Panc1 (cell line): Measurements from ENCODE around the gene C13orf46. TPM values are rescaled to one million over a fixed set of nuclear protein-coding genes. Genes with fewer than 3 reads are reported as not detected.

ENCODE experiments used
- ATAC-seq: fragments of 200-7000 bp; cut with Tn5 transposase; 2 replicates; pipeline ENCODE4 v1.9.1; 2020; ENCODE audit warnings: mild to moderate bottlenecking, moderate library complexity
- BruUV-seq: library from RNA; stranded (reverse); fragments of 400-500 nt; replicated peaks from 2 replicates; lab custom pipeline; 2021; lab: Mats Ljungman, UMichigan
- CTCF ChIA-PET: fragments of 300-600 bp; sonication (Branson Sonifier 250); formaldehyde crosslinking; loops from one replicate; lab custom pipeline; 2022; ENCODE audit warnings: antibody characterized with exemption; lab: Charles Lee
- POLR2A ChIA-PET: fragments of 300-600 bp; sonication (Branson Sonifier 250); formaldehyde crosslinking; loops from one replicate; lab custom pipeline; 2022; ENCODE audit warnings: antibody characterized with exemption; lab: Charles Lee
- DNase-seq: peaks from one replicate; pipeline ENCODE4 v3.0.0-alpha.2; 2010; ENCODE audit warnings: low read depth, low spot score
- H3K27ac ChIP-seq: 2 replicates; pipeline ENCODE4 v1.5.1; 2011; ENCODE audit warnings: mild to moderate bottlenecking, low read length, inconsistent platforms
- H3K27me3 ChIP-seq: fragments of 200-500 bp; sonication (Bioruptor generic); 2 replicates; pipeline ENCODE4 v1.6.0; 2014; ENCODE audit warnings: low read length, inconsistent platforms; ENCODE audit not compliant: control insufficient read depth, insufficient read depth
- H3K36me3 ChIP-seq: fragments of 200-500 bp; sonication (Bioruptor generic); 2 replicates; pipeline ENCODE4 v1.5.1; 2014; ENCODE audit warnings: inconsistent platforms, mild to moderate bottlenecking, low read length, moderate library complexity; ENCODE audit not compliant: control insufficient read depth, insufficient read depth
- H3K4me1 ChIP-seq: 2 replicates; pipeline ENCODE4 v1.5.1; 2011; ENCODE audit warnings: inconsistent platforms, mild to moderate bottlenecking, low read length, moderate library complexity; ENCODE audit not compliant: control insufficient read depth, insufficient read depth
- H3K4me3 ChIP-seq, 2 experiments: 2 replicates each; pipeline ENCODE4 v1.5.1; 2011 to 2012; ENCODE audit warnings: low read depth in 2 of 2, low read length in 2 of 2, mild to moderate bottlenecking in 2 of 2, inconsistent platforms in 1 of 2, moderate library complexity in 1 of 2
- H3K9me3 ChIP-seq: fragments of 200-500 bp; sonication (Bioruptor generic); 2 replicates; pipeline ENCODE4 v1.5.1; 2014; ENCODE audit warnings: low read depth, mild to moderate bottlenecking, inconsistent platforms, low read length, moderate library complexity; ENCODE audit not compliant: control insufficient read depth, insufficient read depth
- CTCF ChIP-seq: fragments of 450-650 bp; IDR thresholded peaks from 2 replicates; pipeline ENCODE4 v1.5.1; 2017; ENCODE audit warnings: mild to moderate bottlenecking
- POLR2AphosphoS5 ChIP-seq: IDR thresholded peaks from 2 replicates; pipeline ENCODE4 v1.6.1; 2012; ENCODE audit warnings: mild to moderate bottlenecking, low read depth, low read length, moderate library complexity
- SIN3A ChIP-seq: IDR thresholded peaks from 2 replicates; pipeline ENCODE4 v1.6.1; 2012; ENCODE audit warnings: low read depth, mild to moderate bottlenecking, low read length, moderate library complexity, borderline replicate concordance; ENCODE audit not compliant: insufficient read depth
- TCF7L2 ChIP-seq: IDR thresholded peaks from 2 replicates; pipeline ENCODE4 v1.6.1; 2011; ENCODE audit warnings: mild to moderate bottlenecking, low read depth, low read length, inconsistent platforms
- in situ Hi-C: cut with HindIII; loops from 2 replicates; pipeline ENCODE4 v1.10.0; 2016; ENCODE audit warnings: low sequenced_read_pairs, low pct_unique_long_range_greater_than_20kb
- intact Hi-C: fragments of 100-400 bp; cut with micrococcal nuclease; formaldehyde crosslinking; loops from one replicate; pipeline ENCODE4 v1.10.0; 2022; ENCODE audit not compliant: unreplicated experiment
- total RNA-seq: library from RNA; stranded (reverse); gene quantifications from one replicate; pipeline ENCODE4 v1.2.1, GENCODE V29; 2021; ENCODE audit not compliant: unreplicated experiment
- TF ChIP-seq, protein P1 (sequence below), 2 experiments: IDR thresholded peaks; 2 replicates each; pipeline ENCODE4 v1.6.1; 2011 to 2012; ENCODE audit warnings: low read depth in 2 of 2, control low read depth in 1 of 2, low read length in 1 of 2, mild to moderate bottlenecking in 1 of 2, moderate library complexity in 1 of 2; ENCODE audit not compliant: insufficient read depth in 1 of 2

The C13orf46 gene
- total RNA-seq, 1 experiment from 2014 or later: 2.6 TPM

DNA sequence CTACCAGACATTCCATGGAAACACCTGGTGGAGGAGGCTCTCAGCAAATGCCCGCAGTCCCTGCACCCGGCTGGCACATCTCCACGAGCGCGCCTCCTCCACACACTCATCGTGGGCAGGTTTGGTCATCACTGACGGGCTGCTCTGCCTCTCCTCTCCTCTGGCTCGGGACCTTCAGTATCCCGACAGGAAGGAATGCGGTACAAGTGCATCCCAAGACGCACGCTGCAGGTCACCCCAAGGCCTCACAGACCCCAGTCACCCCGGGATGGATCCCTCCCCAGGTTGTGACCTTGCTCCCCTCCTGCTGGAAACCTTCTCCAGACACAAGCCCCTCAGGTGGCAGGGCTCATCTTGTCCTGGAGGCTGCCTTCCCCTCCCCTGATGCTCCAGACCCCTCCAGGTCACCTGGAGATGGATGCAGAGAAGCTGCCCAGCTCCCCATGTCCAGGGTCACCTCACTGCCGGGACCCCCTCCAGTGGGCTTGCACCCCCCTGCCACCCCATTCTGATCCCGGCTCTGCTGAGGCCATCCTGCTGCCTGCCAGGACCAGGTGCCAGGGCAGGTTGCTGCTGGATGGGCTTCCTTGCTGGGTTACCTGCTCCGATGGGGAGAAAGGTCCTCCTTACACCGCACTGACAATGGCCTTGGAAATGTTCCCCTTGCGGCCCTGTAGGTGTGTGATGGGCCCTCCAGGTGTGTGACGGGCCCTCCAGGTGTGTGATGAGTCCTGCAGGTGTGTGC is 29.9 kb downstream of the C13orf46 start:
- Histone ChIP-seq H3K27ac (no peak overlapping the region), H3K27me3 (no peaks in the 10 kb centered on the region), H3K36me3 (no peaks in the 10 kb centered on the region), H3K4me3 (no peak overlapping the region), H3K9me3 (no peaks in the 10 kb centered on the region), H3K4me1 (no peaks in the 10 kb centered on the region)
- DNase-seq: no peak
- POLR2A ChIA-PET: no interaction called here
- in situ Hi-C loops (no loop called here), intact Hi-C loops (no loop called here)
- BruUV-seq: no TSS peak
- ATAC-seq: no peak
- TF ChIP-seq POLR2AphosphoS5 (no peak), SIN3A (no peak), CTCF (no peak), TCF7L2 (no peak)
- TF ChIP-seq, protein P1, sequence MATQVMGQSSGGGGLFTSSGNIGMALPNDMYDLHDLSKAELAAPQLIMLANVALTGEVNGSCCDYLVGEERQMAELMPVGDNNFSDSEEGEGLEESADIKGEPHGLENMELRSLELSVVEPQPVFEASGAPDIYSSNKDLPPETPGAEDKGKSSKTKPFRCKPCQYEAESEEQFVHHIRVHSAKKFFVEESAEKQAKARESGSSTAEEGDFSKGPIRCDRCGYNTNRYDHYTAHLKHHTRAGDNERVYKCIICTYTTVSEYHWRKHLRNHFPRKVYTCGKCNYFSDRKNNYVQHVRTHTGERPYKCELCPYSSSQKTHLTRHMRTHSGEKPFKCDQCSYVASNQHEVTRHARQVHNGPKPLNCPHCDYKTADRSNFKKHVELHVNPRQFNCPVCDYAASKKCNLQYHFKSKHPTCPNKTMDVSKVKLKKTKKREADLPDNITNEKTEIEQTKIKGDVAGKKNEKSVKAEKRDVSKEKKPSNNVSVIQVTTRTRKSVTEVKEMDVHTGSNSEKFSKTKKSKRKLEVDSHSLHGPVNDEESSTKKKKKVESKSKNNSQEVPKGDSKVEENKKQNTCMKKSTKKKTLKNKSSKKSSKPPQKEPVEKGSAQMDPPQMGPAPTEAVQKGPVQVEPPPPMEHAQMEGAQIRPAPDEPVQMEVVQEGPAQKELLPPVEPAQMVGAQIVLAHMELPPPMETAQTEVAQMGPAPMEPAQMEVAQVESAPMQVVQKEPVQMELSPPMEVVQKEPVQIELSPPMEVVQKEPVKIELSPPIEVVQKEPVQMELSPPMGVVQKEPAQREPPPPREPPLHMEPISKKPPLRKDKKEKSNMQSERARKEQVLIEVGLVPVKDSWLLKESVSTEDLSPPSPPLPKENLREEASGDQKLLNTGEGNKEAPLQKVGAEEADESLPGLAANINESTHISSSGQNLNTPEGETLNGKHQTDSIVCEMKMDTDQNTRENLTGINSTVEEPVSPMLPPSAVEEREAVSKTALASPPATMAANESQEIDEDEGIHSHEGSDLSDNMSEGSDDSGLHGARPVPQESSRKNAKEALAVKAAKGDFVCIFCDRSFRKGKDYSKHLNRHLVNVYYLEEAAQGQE (IDR thresholded peaks at IDR 0.05; ENCODE audit: insufficient read depth in 1 of 2, low read depth in 2 of 2, low read length in 1 of 2): no peak
- CTCF ChIA-PET: no interaction called here

DNA sequence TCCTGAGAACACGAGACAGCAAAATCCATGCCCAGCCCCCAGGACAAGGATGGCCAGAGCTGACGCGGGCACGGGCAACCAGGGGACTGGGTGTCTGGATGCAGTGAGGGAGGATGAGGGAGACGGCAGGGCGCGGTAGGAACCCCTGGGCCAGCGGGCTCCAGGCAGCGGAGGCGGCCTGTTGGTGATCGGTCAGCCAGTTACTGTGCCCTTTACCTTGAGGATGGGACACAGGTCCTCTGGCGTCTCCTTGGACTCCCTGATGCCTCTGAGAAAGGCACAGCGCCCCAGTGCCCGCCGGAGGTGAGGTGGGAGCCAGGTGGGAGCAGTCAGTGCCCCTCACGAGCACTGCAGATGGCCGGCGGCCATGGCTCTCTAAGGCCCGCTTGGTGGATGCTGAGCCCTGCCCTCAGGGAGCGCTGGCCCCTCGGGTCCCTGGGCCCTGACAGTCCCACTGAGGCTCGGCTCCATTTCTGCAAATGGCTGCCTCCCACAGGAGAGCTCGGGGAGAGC is 31.2 kb downstream of the C13orf46 start:
- TF ChIP-seq CTCF (no peak), POLR2AphosphoS5 (no peak), SIN3A (no peak), TCF7L2 (no peak)
- TF ChIP-seq, protein P1 (IDR thresholded peaks at IDR 0.05; ENCODE audit: insufficient read depth in 1 of 2, low read depth in 2 of 2, low read length in 1 of 2): no peak
- no peaks in the 10 kb centered on the region for H3K9me3 ChIP-seq
- H3K27me3 ChIP-seq: no peaks in the 10 kb centered on the region
- DNase-seq: no peak
- ChIA-PET POLR2A (no interaction called here), CTCF (no interaction called here)
- H3K4me3 ChIP-seq: no peak overlapping the region
- no peak for ATAC-seq
- H3K27ac ChIP-seq: no peak overlapping the region
- no peaks in the 10 kb centered on the region for H3K36me3 ChIP-seq
- in situ Hi-C loops (no loop called here), intact Hi-C loops (no loop called here)
- no peaks in the 10 kb centered on the region for H3K4me1 ChIP-seq
- BruUV-seq: no TSS peak
